RWPE1 (cell line): ENCODE measurements around the gene BMPER.

Experiments
- CTCF ChIA-PET: fragments of 350-600 bp; sonication (Branson Sonifier 250); formaldehyde crosslinking; extraction: SDS; loops from one replicate; lab custom pipeline; 2021; lab: Yijun Ruan, JAX
- POLR2A ChIA-PET: fragments of 400-600 bp; formaldehyde crosslinking; extraction: SDS; loops from one replicate; lab custom pipeline; 2020; ENCODE audit warnings: antibody characterized with exemption; ENCODE audit not compliant: low non-redundant PET; lab: Yijun Ruan, JAX
- DNase-seq: peaks from one replicate; pipeline ENCODE4 v3.0.0; 2012; ENCODE audit warnings: low spot score
- H3K27ac ChIP-seq: fragments of 450-650 bp; 2 replicates; pipeline ENCODE4 v1.5.1; 2017
- CTCF ChIP-seq: fragments of 450-650 bp; conservative IDR thresholded peaks from 2 replicates; pipeline ENCODE4 v1.5.1; 2017; ENCODE audit warnings: low read depth, mild to moderate bottlenecking

The BMPER gene

GRCh38 chr7:34130558-34131295 is 225.4 kb downstream of the BMPER start:
- ChIA-PET CTCF (no interaction called here), POLR2A (no interaction called here)
- H3K27ac ChIP-seq = no peak overlapping the region
- no peak for TF ChIP-seq CTCF
- DNase-seq = no peak

- CTCF ChIA-PET = no interaction called here
- POLR2A ChIA-PET = no interaction called here
- no peak for DNase-seq
- no peak for TF ChIP-seq CTCF
- H3K27ac ChIP-seq = no peak overlapping the region
Measured at GRCh38 chr7:34131371-34131770, 226.0 kb downstream of the BMPER start.

- CTCF ChIA-PET = interaction anchor here (0.5 to 1.3 kb wide), 9 partner anchors 8 to 764 kb away, joined by 3 to 5 read pairs (median 3); no protein-coding TSS in a partner anchor
- peak overlapping the region; percentile 88 for H3K27ac ChIP-seq
- POLR2A ChIA-PET = interaction anchor here (0.6 kb wide), 1 partner anchor 603 kb away, joined by 3 read pairs; no protein-coding TSS in a partner anchor
- TF ChIP-seq CTCF = no peak
- DNase-seq = peak; percentile 93
Measured at GRCh38 chr7:34133356-34133982, 228.1 kb downstream of the BMPER start.

GRCh38 chr7:34133983-34134782 is 228.8 kb downstream of the BMPER start:
- peak overlapping the region; percentile 88 for H3K27ac ChIP-seq
- peak; percentile 80 for DNase-seq
- ChIA-PET CTCF (interaction anchor here (0.6 to 1.3 kb wide), 8 partner anchors 7 to 737 kb away, joined by 3 to 5 read pairs (median 4); no protein-coding TSS in a partner anchor), POLR2A (no interaction called here)
- TF ChIP-seq CTCF = peak; percentile 89

GRCh38 chr7:34135924-34136323 is 230.6 kb downstream of the BMPER start:
- peak overlapping the region; percentile 55 for H3K27ac ChIP-seq
- POLR2A ChIA-PET = no interaction called here
- no peak for TF ChIP-seq CTCF
- DNase-seq = no peak
- CTCF ChIA-PET = interaction anchor here (0.6 to 0.7 kb wide), 6 partner anchors 11 to 735 kb away, joined by 3 to 4 read pairs (median 3); no protein-coding TSS in a partner anchor

- no peak for TF ChIP-seq CTCF
- ChIA-PET POLR2A (no interaction called here), CTCF (no interaction called here)
- DNase-seq = no peak
- H3K27ac ChIP-seq = no peak overlapping the region
Measured at GRCh38 chr7:34136698-34137097, 231.4 kb downstream of the BMPER start.
